RWPE2 (cell line): ENCODE measurements around the gene CHPF2.

Source experiments
- ATAC-seq: fragments of 200-7000 bp; cut with Tn5 transposase; 3 replicates; pipeline ENCODE4 v1.9.1; 2021; ENCODE audit warnings: low read depth
- DNase-seq: peaks from one replicate; pipeline ENCODE4 v3.0.0-alpha.2; 2020; ENCODE audit warnings: low spot score
- H3K27ac ChIP-seq: fragments of 450-650 bp; 2 replicates; pipeline ENCODE4 v1.5.1; 2017; ENCODE audit warnings: mild to moderate bottlenecking; ENCODE audit not compliant: poor library complexity, severe bottlenecking
- H3K27me3 ChIP-seq: fragments of 250-450 bp; sonication (Bioruptor Pico); 2 replicates; pipeline ENCODE4 v1.5.1; 2021; ENCODE audit warnings: mild to moderate bottlenecking, moderate library complexity; ENCODE audit not compliant: insufficient read depth, poor library complexity, severe bottlenecking
- H3K36me3 ChIP-seq: fragments of 250-450 bp; sonication (Bioruptor Pico); 2 replicates; pipeline ENCODE4 v1.5.1; 2020; ENCODE audit warnings: low read depth, mild to moderate bottlenecking, moderate library complexity
- H3K4me1 ChIP-seq: fragments of 250-450 bp; sonication (Bioruptor Pico); 2 replicates; pipeline ENCODE4 v1.5.1; 2021; ENCODE audit warnings: mild to moderate bottlenecking, moderate library complexity; ENCODE audit not compliant: insufficient read depth, poor library complexity, severe bottlenecking
- H3K4me3 ChIP-seq: fragments of 250-450 bp; sonication (Bioruptor Pico); 2 replicates; pipeline ENCODE4 v1.5.1; 2021; ENCODE audit warnings: mild to moderate bottlenecking, moderate library complexity; ENCODE audit not compliant: severe bottlenecking
- H3K9me3 ChIP-seq: fragments of 250-450 bp; sonication (Bioruptor Pico); 2 replicates; pipeline ENCODE4 v1.5.1; 2021; ENCODE audit warnings: mild to moderate bottlenecking, moderate library complexity; ENCODE audit not compliant: severe bottlenecking
- CTCF ChIP-seq: fragments of 450-650 bp; IDR thresholded peaks from one replicate; pipeline ENCODE4 v1.5.1; 2017; ENCODE audit warnings: mild to moderate bottlenecking, moderate library complexity; ENCODE audit not compliant: poor library complexity, severe bottlenecking

The CHPF2 gene

GRCh38 chr7:151240942-151241754 is 8.9 kb downstream of the CHPF2 start:
- Histone ChIP-seq H3K9me3 (no peaks in the 10 kb centered on the region), H3K4me1 (no peaks in the 10 kb centered on the region), H3K27ac (no peak overlapping the region), H3K27me3 (peaks cover 9% of the 10 kb centered on the region), H3K36me3 (peaks cover 11% of the 10 kb centered on the region), H3K4me3 (no peak overlapping the region)
- DNase-seq (peak; percentile 34), ATAC-seq (no peak)
- TF ChIP-seq CTCF, result no peak

GRCh38 chr7:151241755-151242096 is 9.4 kb downstream of the CHPF2 start:
- no peak for TF ChIP-seq CTCF
- ATAC-seq (no peak), DNase-seq (no peak)
- Histone ChIP-seq H3K27me3 (peaks cover 9% of the 10 kb centered on the region), H3K27ac (no peak overlapping the region), H3K36me3 (peaks cover 6% of the 10 kb centered on the region), H3K4me1 (no peaks in the 10 kb centered on the region), H3K4me3 (no peak overlapping the region), H3K9me3 (no peaks in the 10 kb centered on the region)

- Histone ChIP-seq H3K9me3 (no peaks in the 10 kb centered on the region), H3K4me3 (no peak overlapping the region), H3K27ac (no peak overlapping the region), H3K27me3 (peaks cover 9% of the 10 kb centered on the region), H3K4me1 (no peaks in the 10 kb centered on the region), H3K36me3 (peaks cover 4% of the 10 kb centered on the region; the same call in 1 of the 2 replicates)
- no peak for TF ChIP-seq CTCF
- DNase-seq (peak; percentile 25), ATAC-seq (no peak)
Measured at GRCh38 chr7:151242159-151243044, 10.1 kb downstream of the CHPF2 start.

- H3K27me3 ChIP-seq, result peaks cover 9% of the 10 kb centered on the region
- peaks cover 4% of the 10 kb centered on the region; the same call in 1 of the 2 replicates for H3K36me3 ChIP-seq
- H3K4me1 ChIP-seq, result no peaks in the 10 kb centered on the region
- no peak overlapping the region for H3K27ac ChIP-seq
- no peaks in the 10 kb centered on the region for H3K9me3 ChIP-seq
- H3K4me3 ChIP-seq, result no peak overlapping the region
- no peak for TF ChIP-seq CTCF
- no peak for ATAC-seq
- DNase-seq, result no peak
Measured at GRCh38 chr7:151243045-151243349, 10.7 kb downstream of the CHPF2 start.
